Esophagus muscularis mucosa (tissue), 3 donors: Measurements from ENCODE around the gene PITX3.

ENCODE experiments used
- CTCF ChIP-seq, 3 experiments: fragments of 200-600 bp in 2 of 3; fragments of 450-650 bp in 1 of 3; sonication (generic) in 2 of 3; IDR thresholded peaks; one replicate each; pipeline ENCODE4 v1.5.1; 2017 to 2019; ENCODE audit warnings: antibody characterized with exemption in 3 of 3, mild to moderate bottlenecking in 2 of 3, moderate library complexity in 1 of 3
- POLR2AphosphoS5 ChIP-seq, 2 donors: sonication (generic); formaldehyde crosslinking; IDR thresholded peaks; one replicate each; pipeline ENCODE4 v1.6.1; 2017; ENCODE audit warnings: antibody characterized with exemption in 2 of 2

GRCh38 chr10:102264371-102264770 is 23.1 kb upstream of the PITX3 start:
- TF ChIP-seq POLR2AphosphoS5 (IDR thresholded peaks at IDR 0.05) (no peak), CTCF (IDR thresholded peaks at IDR 0.05) (no peak)
